Sigmoid colon (tissue), 3 donors: ENCODE measurements around the gene ITPKA.

Source experiments
- POLR2A ChIP-seq, 2 donors: fragments of 450-650 bp; IDR thresholded peaks; one replicate each; pipeline ENCODE4 v1.6.1; 2016; ENCODE audit warnings: antibody characterized with exemption in 2 of 2, mild to moderate bottlenecking in 2 of 2, moderate library complexity in 2 of 2
- TF ChIP-seq, protein P1 (sequence below), 4 experiments: fragments of 450-650 bp in 3 of 4; fragments of 200-600 bp in 1 of 4; IDR thresholded peaks; one replicate each; pipeline ENCODE4 v1.5.1; 2016 to 2019; ENCODE audit warnings: antibody characterized with exemption in 4 of 4, mild to moderate bottlenecking in 3 of 4, moderate library complexity in 2 of 4

DNA sequence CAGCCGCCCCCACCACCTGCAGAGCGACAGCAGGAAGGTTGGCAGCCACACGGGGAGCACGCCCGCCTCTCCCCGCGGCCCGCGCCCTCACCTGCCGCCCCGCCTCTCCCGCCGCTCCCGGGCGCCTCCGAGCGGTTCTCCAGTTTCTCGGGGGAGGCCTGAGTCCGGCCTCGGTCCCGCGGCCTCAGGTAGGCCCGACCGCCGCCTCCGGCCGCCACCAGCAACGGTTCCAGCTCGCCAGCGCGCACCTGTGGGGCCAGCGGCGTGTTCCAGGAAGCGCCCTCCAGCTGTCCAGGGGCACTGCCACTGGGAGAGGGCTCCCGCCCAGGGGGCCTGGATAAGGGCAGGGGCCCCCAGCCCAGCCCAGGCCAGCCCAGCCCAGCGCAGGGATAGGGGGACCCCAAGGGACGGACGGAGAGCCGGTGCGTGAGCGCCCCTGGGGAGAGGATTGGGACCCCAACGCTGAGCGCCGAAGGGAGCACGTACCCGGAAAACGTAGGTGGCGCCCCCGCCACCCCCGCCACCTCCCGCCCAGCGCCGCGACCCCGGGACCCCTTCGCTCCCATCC is 17.7 kb downstream of the ITPKA start:
- no peak for TF ChIP-seq POLR2A (IDR thresholded peaks at IDR 0.05)
- TF ChIP-seq, protein P1, sequence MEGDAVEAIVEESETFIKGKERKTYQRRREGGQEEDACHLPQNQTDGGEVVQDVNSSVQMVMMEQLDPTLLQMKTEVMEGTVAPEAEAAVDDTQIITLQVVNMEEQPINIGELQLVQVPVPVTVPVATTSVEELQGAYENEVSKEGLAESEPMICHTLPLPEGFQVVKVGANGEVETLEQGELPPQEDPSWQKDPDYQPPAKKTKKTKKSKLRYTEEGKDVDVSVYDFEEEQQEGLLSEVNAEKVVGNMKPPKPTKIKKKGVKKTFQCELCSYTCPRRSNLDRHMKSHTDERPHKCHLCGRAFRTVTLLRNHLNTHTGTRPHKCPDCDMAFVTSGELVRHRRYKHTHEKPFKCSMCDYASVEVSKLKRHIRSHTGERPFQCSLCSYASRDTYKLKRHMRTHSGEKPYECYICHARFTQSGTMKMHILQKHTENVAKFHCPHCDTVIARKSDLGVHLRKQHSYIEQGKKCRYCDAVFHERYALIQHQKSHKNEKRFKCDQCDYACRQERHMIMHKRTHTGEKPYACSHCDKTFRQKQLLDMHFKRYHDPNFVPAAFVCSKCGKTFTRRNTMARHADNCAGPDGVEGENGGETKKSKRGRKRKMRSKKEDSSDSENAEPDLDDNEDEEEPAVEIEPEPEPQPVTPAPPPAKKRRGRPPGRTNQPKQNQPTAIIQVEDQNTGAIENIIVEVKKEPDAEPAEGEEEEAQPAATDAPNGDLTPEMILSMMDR (IDR thresholded peaks at IDR 0.05), result no peak
